GM21367 (cell line): ENCODE data around the gene MTUS2.
"Not testable (repeated sequence)": the region's sequence is repeated elsewhere in the genome, so short reads cannot be mapped to it uniquely, and the experiment has no call there.

ENCODE experiments used
- ATAC-seq: cut with Tn5 transposase; IDR thresholded peaks from one replicate; pipeline ENCODE4 v1.9.1; 2021; ENCODE audit not compliant: unreplicated experiment

MTUS2 gene

GRCh38 chr13:29294821-29295220, 474.7 kb downstream of the MTUS2 start:
- no peak for ATAC-seq

- ATAC-seq: no peak
Observed at GRCh38 chr13:29301027-29301426, 480.9 kb downstream of the MTUS2 start.

- ATAC-seq: no peak
Observed at GRCh38 chr13:29304148-29304547, 484.0 kb downstream of the MTUS2 start.

GRCh38 chr13:29310806-29311205, 490.7 kb downstream of the MTUS2 start:
- ATAC-seq: no peak

GRCh38 chr13:29315847-29316246, 495.7 kb downstream of the MTUS2 start:
- ATAC-seq: no peak

GRCh38 chr13:29317828-29318227, 497.7 kb downstream of the MTUS2 start:
- ATAC-seq: no peak

GRCh38 chr13:29318741-29319140, 498.6 kb downstream of the MTUS2 start:
- no peak for ATAC-seq

GRCh38 chr13:29319451-29319850, 499.3 kb downstream of the MTUS2 start:
- no peak for ATAC-seq

- ATAC-seq: no peak
Observed at GRCh38 chr13:29323954-29324353, 503.8 kb downstream of the MTUS2 start.

- no peak for ATAC-seq
Observed at GRCh38 chr13:29324601-29325000, 504.5 kb downstream of the MTUS2 start.

GRCh38 chr13:29328501-29328900, 508.4 kb downstream of the MTUS2 start:
- ATAC-seq: no peak

GRCh38 chr13:29336356-29336755, 516.2 kb downstream of the MTUS2 start:
- ATAC-seq: no peak

- ATAC-seq: no peak
Observed at GRCh38 chr13:29339386-29340272, 519.5 kb downstream of the MTUS2 start.

GRCh38 chr13:29345860-29346582, 525.9 kb downstream of the MTUS2 start:
- ATAC-seq: not testable (repeated sequence)

GRCh38 chr13:29355029-29355428, 534.9 kb downstream of the MTUS2 start:
- no peak for ATAC-seq

- ATAC-seq: no peak
Observed at GRCh38 chr13:29359181-29359580, 539.0 kb downstream of the MTUS2 start.

- no peak for ATAC-seq
Observed at GRCh38 chr13:29361716-29362115, 541.6 kb downstream of the MTUS2 start.

GRCh38 chr13:29362849-29363604, 542.9 kb downstream of the MTUS2 start:
- peak; percentile 73 for ATAC-seq

GRCh38 chr13:29369060-29369743, 549.1 kb downstream of the MTUS2 start:
- no peak for ATAC-seq

- ATAC-seq: no peak
Observed at GRCh38 chr13:29379281-29379680, 559.1 kb downstream of the MTUS2 start.

- ATAC-seq: no peak
Observed at GRCh38 chr13:29379865-29380264, 559.7 kb downstream of the MTUS2 start.
